Dedifferentiated amniotic fluid mesenchymal stem cell (primary cell): ENCODE results near the gene UFC1.
A peak's percentile ranks its signal among the peaks of the same experiment; 100 is the strongest.

Experiments used
- DNase-seq: peaks from one replicate; pipeline ENCODE4 v3.0.0-alpha.2; 2016; ENCODE audit errors: extremely low spot score

Gene UFC1

DNA sequence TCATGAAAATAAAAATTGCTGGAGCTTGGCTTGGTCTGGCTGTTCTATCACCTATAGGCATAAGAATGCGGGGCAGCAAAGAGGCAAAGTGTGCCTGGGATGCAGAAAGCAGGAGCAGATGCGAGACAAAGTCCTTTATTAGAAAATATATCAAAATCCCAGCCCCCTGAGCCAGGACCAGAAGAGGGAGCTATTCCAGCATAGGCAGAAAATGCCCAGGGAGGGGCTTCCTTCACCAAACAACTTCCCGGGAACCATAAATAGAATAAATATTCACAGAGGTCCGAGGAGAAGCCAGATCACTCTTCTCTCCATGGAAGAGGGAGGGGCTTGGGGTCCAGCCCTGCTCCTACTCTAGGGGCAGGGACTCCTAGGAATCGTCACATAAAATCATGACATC, 17.4 kb downstream of the UFC1 start:
- no peak for DNase-seq

- DNase-seq: no peak
Observed at GRCh38 chr1:161171696-161172095, 17.9 kb downstream of the UFC1 start.

- DNase-seq: no peak
Observed at GRCh38 chr1:161172349-161172748, 18.6 kb downstream of the UFC1 start.

GRCh38 chr1:161172776-161173376, 19.1 kb downstream of the UFC1 start:
- DNase-seq: peak; percentile 32

GRCh38 chr1:161173711-161174110, 19.9 kb downstream of the UFC1 start:
- no peak for DNase-seq

DNA sequence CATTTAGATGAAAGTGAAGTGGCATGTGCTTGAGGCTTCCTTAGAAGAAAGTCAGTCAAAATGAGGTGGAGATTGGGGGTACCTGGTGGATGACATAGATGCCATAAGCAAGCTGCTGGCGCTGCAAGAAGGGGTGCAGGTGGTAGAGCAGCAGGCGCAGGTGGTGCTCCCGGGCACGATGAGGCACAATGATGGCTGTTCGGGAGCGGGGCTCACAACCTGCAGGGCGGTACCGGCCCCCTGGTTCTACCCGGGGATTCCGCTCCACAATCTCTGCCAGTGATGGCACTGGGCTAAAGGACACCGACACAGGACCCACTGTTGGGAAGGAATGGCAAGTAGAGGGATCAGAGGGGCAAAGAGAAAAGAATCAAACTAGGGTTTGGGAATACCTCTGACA, 21.1 kb downstream of the UFC1 start:
- DNase-seq: no peak

- DNase-seq: no peak
Observed at GRCh38 chr1:161175771-161176453, 22.1 kb downstream of the UFC1 start.

GRCh38 chr1:161176468-161177111, 22.8 kb downstream of the UFC1 start:
- DNase-seq: no peak

DNA sequence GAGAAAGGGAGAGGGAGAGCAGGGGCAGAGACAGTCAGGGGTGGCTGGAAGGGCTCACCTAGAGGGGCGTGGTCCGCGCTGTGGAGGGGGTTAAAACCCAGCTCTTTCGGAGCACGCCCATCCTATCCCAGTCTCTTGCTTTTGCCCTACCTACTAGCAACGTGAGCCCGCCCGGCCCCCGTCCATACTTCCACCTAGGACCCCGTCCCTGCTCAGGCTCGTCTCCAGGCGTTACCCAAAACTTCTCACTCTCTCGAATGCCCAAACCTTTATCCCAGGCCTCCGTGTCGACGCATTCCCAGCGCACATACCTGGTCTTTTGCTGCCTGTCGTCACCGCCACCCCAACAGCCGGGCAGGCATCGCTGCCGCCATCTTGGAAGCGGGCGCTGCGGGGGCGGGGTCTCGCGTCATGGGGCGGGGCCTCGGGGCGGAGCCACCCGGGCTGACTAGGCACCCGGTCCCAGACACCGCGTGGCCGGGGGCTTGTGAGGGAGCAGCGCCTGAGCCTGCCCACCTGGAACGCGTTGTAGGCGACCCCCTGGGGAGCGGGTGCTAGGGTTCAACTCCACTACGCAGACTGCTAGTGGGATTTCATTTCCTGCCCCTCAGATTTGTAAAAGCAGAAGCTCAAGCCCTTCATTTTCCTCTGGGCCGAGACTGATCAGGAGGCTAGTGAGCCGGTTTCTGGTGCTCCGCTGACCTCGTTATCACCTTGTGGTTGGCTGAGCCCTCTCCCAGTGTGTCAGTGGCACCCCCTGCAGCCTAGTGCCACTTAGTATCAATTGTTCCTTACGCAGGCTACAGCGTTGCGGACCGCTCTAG, 23.5 kb downstream of the UFC1 start, which contains the start of gene B4GALT3:
Gene B4GALT3 (minus strand): TSS at position 396 of the 824 bp plus-strand sequence. CDS start 1,447 bp downstream, outside the sequence.
- DNase-seq: peak; percentile 64

- DNase-seq: no peak
Observed at GRCh38 chr1:161177936-161178244, 24.1 kb downstream of the UFC1 start.

DNA sequence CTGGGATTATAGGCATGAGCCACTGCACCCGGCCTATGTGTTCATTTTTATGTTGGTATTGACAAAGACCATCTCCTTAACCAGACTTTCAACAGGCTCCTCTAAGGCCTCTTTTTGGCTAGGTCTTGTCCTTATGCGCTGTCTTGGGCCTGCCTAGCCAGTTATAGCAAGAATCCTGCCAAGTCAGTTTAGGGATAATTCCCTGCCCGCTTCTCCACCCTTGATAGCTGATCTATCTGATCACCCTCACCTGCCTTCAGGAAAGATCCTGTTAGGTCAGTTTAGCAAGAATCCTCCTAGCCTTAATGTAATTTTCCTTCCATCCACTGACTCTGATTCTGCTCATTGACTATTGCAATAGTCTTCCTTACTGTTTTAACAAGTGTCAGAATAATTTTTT, 25.9 kb downstream of the UFC1 start:
- no peak for DNase-seq

DNA sequence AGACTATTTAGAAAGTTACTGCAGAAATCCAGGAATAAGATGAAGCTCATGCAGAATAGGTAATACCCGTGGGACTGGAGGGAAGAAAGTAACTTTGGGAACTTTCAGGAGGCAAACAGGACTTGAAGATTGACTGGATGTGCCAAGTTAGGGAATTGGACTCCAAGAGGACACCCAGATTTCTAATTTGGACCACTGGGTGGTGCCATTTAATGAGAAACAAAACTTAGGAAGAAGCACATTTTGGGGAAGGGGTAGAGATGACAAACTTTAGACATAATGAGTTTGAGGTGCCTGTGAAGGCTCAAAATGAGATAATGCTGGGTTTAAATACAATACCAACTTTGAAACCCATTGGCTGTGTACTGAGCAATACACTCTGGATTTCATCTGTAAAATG, 26.9 kb downstream of the UFC1 start:
- no peak for DNase-seq

DNA sequence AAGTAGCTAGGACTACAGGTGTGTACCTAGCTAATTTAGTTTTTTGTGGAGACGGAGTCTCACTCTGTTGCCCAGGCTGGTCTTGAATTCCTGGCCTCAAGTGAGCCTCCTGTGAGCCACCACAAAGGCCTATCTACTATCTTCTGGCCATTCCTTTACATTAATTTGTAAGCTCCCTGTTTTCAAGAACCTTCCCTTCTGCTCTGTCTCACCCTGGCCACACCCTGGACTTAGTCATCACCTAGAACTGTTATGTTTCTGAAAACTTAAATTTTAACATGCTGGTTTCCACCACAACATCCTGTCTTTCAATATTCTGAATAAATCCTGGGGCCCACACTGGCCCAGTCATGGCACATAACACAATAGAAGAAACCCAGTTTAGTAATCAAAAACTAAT, 28.4 kb downstream of the UFC1 start:
- peak; percentile 42 for DNase-seq

GRCh38 chr1:161185282-161185682, 31.5 kb downstream of the UFC1 start:
- DNase-seq: no peak

DNA sequence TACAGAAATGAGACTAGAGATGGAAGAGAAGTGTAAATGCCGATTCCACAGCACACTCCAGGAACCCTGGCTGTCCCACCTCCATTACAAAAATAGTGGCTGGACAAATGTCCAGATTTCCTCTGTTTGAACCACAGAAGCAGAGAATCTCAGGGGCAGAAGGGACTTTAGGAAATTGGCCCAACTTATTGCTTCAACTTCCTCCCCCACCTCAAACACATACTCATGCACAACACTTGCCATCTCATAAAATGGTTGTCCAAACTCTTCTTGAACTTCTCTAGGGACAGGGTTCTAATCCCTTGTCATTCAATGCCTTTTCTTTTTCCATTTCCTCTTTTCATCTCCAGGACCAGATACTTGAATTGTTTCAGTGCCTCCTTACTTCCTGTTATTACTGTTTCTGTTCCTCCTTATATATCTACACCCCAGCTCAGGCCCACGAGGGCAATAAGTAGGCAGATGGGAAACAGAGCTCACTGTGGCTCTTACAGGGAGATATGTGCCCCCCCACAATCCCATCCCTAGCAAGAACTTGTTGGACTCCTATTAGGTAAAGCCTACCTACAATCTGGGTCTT, 32.0 kb downstream of the UFC1 start:
- no peak for DNase-seq

- no peak for DNase-seq
Observed at GRCh38 chr1:161187311-161187710, 33.5 kb downstream of the UFC1 start.

DNA sequence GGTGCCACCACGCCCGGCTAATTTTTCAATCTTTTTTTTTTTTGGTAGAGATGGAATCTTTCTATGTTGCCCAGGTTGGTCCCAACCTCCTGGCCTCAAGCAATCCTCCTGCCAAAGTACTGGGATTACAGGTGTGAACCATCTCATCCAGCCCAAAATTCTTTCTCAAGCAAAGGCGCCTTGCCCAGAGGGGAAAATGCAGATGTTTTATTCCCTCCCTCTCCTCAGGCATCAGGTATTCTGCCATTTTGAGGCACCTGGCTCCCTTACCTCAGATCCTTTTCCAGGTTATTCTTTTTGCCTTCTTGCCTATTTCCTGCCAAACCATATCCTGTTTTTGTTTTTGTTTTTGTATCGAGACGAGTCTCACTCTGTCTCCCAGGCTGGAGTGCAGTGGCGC, 34.6 kb downstream of the UFC1 start:
- no peak for DNase-seq

DNA sequence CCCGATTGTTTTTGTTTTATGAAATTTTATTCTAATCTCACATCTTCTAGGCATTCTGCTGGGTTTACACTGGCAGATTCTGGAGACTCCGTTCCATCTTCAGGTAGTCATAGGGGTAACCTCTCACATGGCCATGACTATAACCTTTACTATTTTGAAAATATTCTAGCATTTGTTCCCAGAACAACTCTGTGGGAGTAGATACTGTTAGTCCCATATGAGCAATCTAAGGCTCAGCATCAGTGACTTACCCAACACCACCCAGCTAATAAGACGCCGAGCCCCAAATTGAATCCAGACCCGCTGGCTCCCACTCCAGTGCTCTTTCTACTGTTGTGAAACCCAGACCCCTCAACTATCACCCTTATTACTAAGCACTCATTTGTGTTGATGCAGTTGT, 35.3 kb downstream of the UFC1 start:
- DNase-seq: no peak

- no peak for DNase-seq
Observed at GRCh38 chr1:161190962-161191521, 37.3 kb downstream of the UFC1 start.

GRCh38 chr1:161191971-161192370, 38.2 kb downstream of the UFC1 start:
- DNase-seq: no peak
